ENCODE results near the gene ANKS1B. TPM values are rescaled to one million over a fixed set of nuclear protein-coding genes. Genes with fewer than 3 reads are reported as not detected.

Gene ANKS1B
- total and polyA plus RNA-seq, 2 of the 4 experiments (the other 2 are of a cell fraction) = 0.17 to 0.18 TPM

DNA sequence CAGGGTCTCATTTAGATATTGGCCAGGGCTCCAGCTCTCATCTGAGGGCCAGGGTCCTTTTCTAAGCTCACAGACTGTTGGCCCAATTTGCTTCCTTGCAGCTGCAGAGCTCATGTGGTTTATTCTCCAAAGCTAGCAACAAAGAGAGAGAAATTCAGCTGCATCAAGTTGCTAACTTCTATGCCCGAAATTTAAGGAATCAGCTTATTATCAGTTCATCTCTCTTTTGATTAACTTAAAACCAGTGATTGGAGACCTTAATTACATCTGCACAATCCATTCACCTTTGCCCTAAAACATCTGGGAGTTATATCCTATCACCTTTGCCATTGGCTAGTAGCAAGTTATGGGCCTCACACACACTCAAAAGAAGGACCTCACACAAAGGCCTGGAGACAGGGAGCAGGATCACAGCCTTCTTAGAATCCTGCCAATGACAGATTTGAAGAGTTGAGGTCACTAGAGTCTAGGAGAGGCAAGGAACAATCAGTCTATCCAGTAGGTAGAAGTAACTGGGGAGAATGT, 596.0 kb downstream of the ANKS1B start:
- Histone ChIP-seq H3K4me3 (ENCODE audit: insufficient read depth, low read depth, low read length) (no peak overlapping the region), H3K23ac (ENCODE audit: low read depth, low read length) (no peak overlapping the region), H2BK15ac (ENCODE audit: low read depth, low read length) (no peak overlapping the region), H3K9me3 (ENCODE audit: control insufficient read depth, insufficient read depth, low read length) (peaks cover 4% of the 10 kb centered on the region; the same call in 1 of the 2 replicates), H3K18ac (ENCODE audit: low read depth, low read length) (no peak overlapping the region), H2AK5ac (ENCODE audit: low read depth, low read length) (no peak overlapping the region), H3K36me3 (ENCODE audit: control insufficient read depth, insufficient read depth, low read length) (no peaks in the 10 kb centered on the region), H3K27ac (ENCODE audit: insufficient read depth, low read length) (no peak overlapping the region), H3K79me1 (ENCODE audit: low read depth in 1 of 2, low read length in 2 of 2) (no peaks in the 10 kb centered on the region), H2BK20ac (ENCODE audit: low read depth, low read length) (no peak overlapping the region), H3K9me1 (ENCODE audit: insufficient read depth, low read length) (no peaks in the 10 kb centered on the region), H3K27me3 (ENCODE audit: control insufficient read depth, insufficient read depth, low read length) (no peaks in the 10 kb centered on the region), H2AFZ (replicated peaks; ENCODE audit: low read length, poor library complexity) (no peak overlapping the region), H2AK9ac (replicated peaks; ENCODE audit: low read depth, low read length, poor library complexity) (no peak overlapping the region), H4K20me1 (ENCODE audit: insufficient read depth, low read length) (no peaks in the 10 kb centered on the region), H3K4me2 (ENCODE audit: low read depth, low read length) (no peak overlapping the region), H3K56ac (ENCODE audit: extremely low read depth, insufficient read depth, low read length) (no peak overlapping the region), H4K91ac (ENCODE audit: insufficient read depth, low read depth, low read length) (no peak overlapping the region), H2BK5ac (ENCODE audit: low read depth, low read length, poor library complexity, severe bottlenecking) (no peak overlapping the region), H4K8ac (ENCODE audit: low read depth in 2 of 2, low read length in 2 of 2) (no peak overlapping the region), H3K4me1 (ENCODE audit: control insufficient read depth, insufficient read depth, low read length) (no peaks in the 10 kb centered on the region), H3K9ac (ENCODE audit: low read depth, low read length) (no peak overlapping the region), H3K14ac (replicated peaks; ENCODE audit: low read depth, low read length) (no peak overlapping the region), H2BK120ac (ENCODE audit: low read depth, low read length) (no peak overlapping the region), H3K4ac (ENCODE audit: low read depth, low read length) (no peak overlapping the region), H4K5ac (ENCODE audit: low read depth, low read length) (no peak overlapping the region)
- dilution Hi-C loops (cut with HindIII; ENCODE audit: low sequenced_read_pairs, unreplicated experiment) (no loop called here), in situ Hi-C loops (cut with MboI; ENCODE audit: low sequenced_read_pairs) (no loop called here), intact Hi-C loops (cut with micrococcal nuclease) (no loop called here)
- ChIA-PET POLR2A (ENCODE audit: unreplicated experiment) (no interaction called here), CTCF (interaction anchor here (1.0 kb wide), 1 partner anchor 379 kb away, joined by 3 read pairs; no protein-coding TSS in a partner anchor)
- BruUV-seq (replicated peaks) = no TSS peak
- ATAC-seq (ENCODE audit: low read depth) = no peak
- TF ChIP-seq, protein P1, sequence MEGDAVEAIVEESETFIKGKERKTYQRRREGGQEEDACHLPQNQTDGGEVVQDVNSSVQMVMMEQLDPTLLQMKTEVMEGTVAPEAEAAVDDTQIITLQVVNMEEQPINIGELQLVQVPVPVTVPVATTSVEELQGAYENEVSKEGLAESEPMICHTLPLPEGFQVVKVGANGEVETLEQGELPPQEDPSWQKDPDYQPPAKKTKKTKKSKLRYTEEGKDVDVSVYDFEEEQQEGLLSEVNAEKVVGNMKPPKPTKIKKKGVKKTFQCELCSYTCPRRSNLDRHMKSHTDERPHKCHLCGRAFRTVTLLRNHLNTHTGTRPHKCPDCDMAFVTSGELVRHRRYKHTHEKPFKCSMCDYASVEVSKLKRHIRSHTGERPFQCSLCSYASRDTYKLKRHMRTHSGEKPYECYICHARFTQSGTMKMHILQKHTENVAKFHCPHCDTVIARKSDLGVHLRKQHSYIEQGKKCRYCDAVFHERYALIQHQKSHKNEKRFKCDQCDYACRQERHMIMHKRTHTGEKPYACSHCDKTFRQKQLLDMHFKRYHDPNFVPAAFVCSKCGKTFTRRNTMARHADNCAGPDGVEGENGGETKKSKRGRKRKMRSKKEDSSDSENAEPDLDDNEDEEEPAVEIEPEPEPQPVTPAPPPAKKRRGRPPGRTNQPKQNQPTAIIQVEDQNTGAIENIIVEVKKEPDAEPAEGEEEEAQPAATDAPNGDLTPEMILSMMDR (conservative IDR thresholded peaks at IDR 0.05; ENCODE audit: low read depth, low read length) = no peak
- no peak for TF ChIP-seq ELK1 (IDR thresholded peaks at IDR 0.05; ENCODE audit: borderline replicate concordance, low read depth, low read length)
- no peak for TF ChIP-seq MXI1 (IDR thresholded peaks at IDR 0.05; ENCODE audit: borderline replicate concordance, low read depth, low read length)
- TF ChIP-seq CEBPB (IDR thresholded peaks at IDR 0.05; ENCODE audit: low read depth, low read length) = no peak
- TF ChIP-seq CHD1 (IDR thresholded peaks at IDR 0.05; ENCODE audit: low read depth, low read length) = no peak
- TF ChIP-seq RCOR1 (IDR thresholded peaks at IDR 0.05; ENCODE audit: insufficient replicate concordance, low read length) = no peak
- no peak for TF ChIP-seq NFE2L2 (IDR thresholded peaks at IDR 0.05; ENCODE audit: low read depth, low read length)
- TF ChIP-seq USF2 (IDR thresholded peaks at IDR 0.05; ENCODE audit: low read depth, low read length) = no peak
- TF ChIP-seq FOS (IDR thresholded peaks at IDR 0.05; ENCODE audit: low read depth, low read length) = no peak
- DNase-seq = no peak
- WGBS, 2 experiments (ENCODE audit: extremely low coverage in 2 of 2, insufficient read length in 1 of 2) = no CpG with 5 or more reads among the region's 1 CpG

Data from IMR-90 (cell line).